GM12873 (cell line): ENCODE measurements around the gene RAB22A.

Experiments
- CTCF ChIP-seq: IDR thresholded peaks from 2 replicates; pipeline ENCODE4 v1.5.1; 2012; ENCODE audit warnings: low read depth, mild to moderate bottlenecking, moderate library complexity, low read length, control low read depth; ENCODE audit not compliant: insufficient read depth; ENCODE audit errors: missing control alignments

RAB22A gene

GRCh38 chr20:58309591-58310290 lies at the start of gene RAB22A:
TSS of gene RAB22A (plus strand) at chr20:58309715. CDS start at chr20:58309977, 262 bp downstream.
- no peak for TF ChIP-seq CTCF

- TF ChIP-seq CTCF: no peak
These were observed 49.5 kb upstream of the RAB22A start for GRCh38 chr20:58260006-58260405.

- no peak for TF ChIP-seq CTCF
These were observed 47.9 kb upstream of the RAB22A start for GRCh38 chr20:58261660-58262059.

- TF ChIP-seq CTCF: no peak
These were observed 45.2 kb upstream of the RAB22A start for GRCh38 chr20:58264271-58264670.

GRCh38 chr20:58267389-58268215 lies 41.9 kb upstream of the RAB22A start:
- TF ChIP-seq CTCF: no peak

- TF ChIP-seq CTCF: no peak
These were observed 41.1 kb upstream of the RAB22A start for GRCh38 chr20:58268421-58268821.

- no peak for TF ChIP-seq CTCF
These were observed 40.4 kb upstream of the RAB22A start for GRCh38 chr20:58268936-58269619.
